ENCODE results near the gene OPN4.

- TF ChIP-seq POLR2AphosphoS5 (IDR thresholded peaks at IDR 0.05), result no peak
- no peak for TF ChIP-seq POLR2A (IDR thresholded peaks at IDR 0.05)
- TF ChIP-seq CTCF (IDR thresholded peaks at IDR 0.05), result no peak
Measured at GRCh38 chr10:86659161-86659691, 4.9 kb downstream of the OPN4 start.
